GM18502 (cell line): ENCODE results near the gene SLC22A7.

ENCODE experiments used
- ATAC-seq: cut with Tn5 transposase; IDR thresholded peaks from one replicate; pipeline ENCODE4 v1.9.1; 2021; ENCODE audit warnings: mild to moderate bottlenecking; ENCODE audit not compliant: unreplicated experiment, poor library complexity

SLC22A7 gene

GRCh38 chr6:43297644-43298564 is at the start of gene SLC22A7:
TSS of gene SLC22A7 (plus strand) at chr6:43298260. CDS start at chr6:43298359, 99 bp downstream.
- no peak for ATAC-seq

GRCh38 chr6:43248791-43249190 is 49.3 kb upstream of the SLC22A7 start:
- no peak for ATAC-seq

- no peak for ATAC-seq
Observed at GRCh38 chr6:43250992-43251373, 47.1 kb upstream of the SLC22A7 start.

GRCh38 chr6:43253401-43253800 is 44.7 kb upstream of the SLC22A7 start:
- ATAC-seq, result no peak

- no peak for ATAC-seq
Observed at GRCh38 chr6:43254138-43254817, 43.8 kb upstream of the SLC22A7 start.

GRCh38 chr6:43254846-43255245 is 43.2 kb upstream of the SLC22A7 start:
- no peak for ATAC-seq

- no peak for ATAC-seq
Observed at GRCh38 chr6:43255408-43256054, 42.5 kb upstream of the SLC22A7 start.

GRCh38 chr6:43256670-43257366 is 41.2 kb upstream of the SLC22A7 start:
- no peak for ATAC-seq

GRCh38 chr6:43257367-43258145 is 40.5 kb upstream of the SLC22A7 start:
- no peak for ATAC-seq

GRCh38 chr6:43258180-43258579 is 39.9 kb upstream of the SLC22A7 start:
- no peak for ATAC-seq

- ATAC-seq, result no peak
Observed at GRCh38 chr6:43258807-43259686, 39.0 kb upstream of the SLC22A7 start.

- ATAC-seq, result no peak
Observed at GRCh38 chr6:43260791-43261190, 37.3 kb upstream of the SLC22A7 start.

GRCh38 chr6:43261198-43261597 is 36.9 kb upstream of the SLC22A7 start:
- no peak for ATAC-seq

GRCh38 chr6:43262000-43262779 is 35.9 kb upstream of the SLC22A7 start:
- no peak for ATAC-seq

- no peak for ATAC-seq
Observed at GRCh38 chr6:43262780-43263313, 35.2 kb upstream of the SLC22A7 start.

GRCh38 chr6:43263314-43264178 is 34.5 kb upstream of the SLC22A7 start:
- peak; percentile 63 for ATAC-seq
